Measurements from ENCODE around the gene NPL. TPM values are rescaled to one million over a fixed set of nuclear protein-coding genes. Genes with fewer than 3 reads are reported as not detected.

NPL gene
- total and polyA plus RNA-seq, 2 donors (not counting 3 experiments of a cell fraction or from before 2014, with no cell fraction given): 0.14 to 0.75 TPM

- TF ChIP-seq CTCF (IDR thresholded peaks at IDR 0.05; ENCODE audit: extremely low read depth in 1 of 2, insufficient read depth in 1 of 2, low read depth in 1 of 2, low read length in 2 of 2) (no peak), POLR2AphosphoS5 (IDR thresholded peaks at IDR 0.05; ENCODE audit: insufficient read depth, low read depth, low read length) (no peak), MAX (IDR thresholded peaks at IDR 0.05; ENCODE audit: insufficient read depth, insufficient read length) (no peak), MYC (IDR thresholded peaks at IDR 0.05; ENCODE audit: low read depth, low read length) (no peak), POLR2A (IDR thresholded peaks at IDR 0.05; ENCODE audit: low read depth, low read length) (no peak), EZH2 (IDR thresholded peaks at IDR 0.05; ENCODE audit: borderline replicate concordance, low read depth, low read length, severe bottlenecking) (no peak), GATA2 (IDR thresholded peaks at IDR 0.05; ENCODE audit: insufficient read depth, insufficient read length, low read depth, low read length) (no peak), FOS (IDR thresholded peaks at IDR 0.05; ENCODE audit: borderline replicate concordance, insufficient read depth, low read length) (no peak), JUN (IDR thresholded peaks at IDR 0.05; ENCODE audit: borderline replicate concordance, insufficient read depth, insufficient read length, low read depth) (no peak)
- no peaks in the 10 kb centered on the region for H4K20me1 ChIP-seq (replicated peaks; ENCODE audit: control insufficient read depth, extremely low read depth, insufficient read depth, low read length)
- H3K27me3 ChIP-seq (ENCODE audit: control insufficient read depth in 2 of 2, insufficient read depth in 2 of 2, low read length in 2 of 2): peaks cover 6 to 18% of the 10 kb centered on the region in 2 experiments
- H3K79me2 ChIP-seq (ENCODE audit: control insufficient read depth, insufficient read depth, low read length): no peaks in the 10 kb centered on the region
- no peak overlapping the region for H3K4me2 ChIP-seq (ENCODE audit: insufficient read depth, low read length)
- BruUV-seq (replicated peaks): no TSS peak
- H3K9me3 ChIP-seq (replicated peaks; ENCODE audit: control insufficient read depth, insufficient read depth, low read length): no peaks in the 10 kb centered on the region
- CTCF ChIA-PET: no interaction called here
- no peaks in the 10 kb centered on the region for H3K36me3 ChIP-seq (ENCODE audit: control insufficient read depth in 2 of 2, extremely low read depth in 1 of 2, insufficient read depth in 2 of 2, low read length in 2 of 2)
- H2AFZ ChIP-seq (ENCODE audit: low read depth, low read length): no peak overlapping the region
- FAIRE-seq (no peak), DNase-seq (ENCODE audit: low read depth, low spot score) (no peak)
- H3K9me1 ChIP-seq (replicated peaks; ENCODE audit: control insufficient read depth, extremely low read depth, insufficient read depth, low read length): no peaks in the 10 kb centered on the region
- intact Hi-C loops (cut with micrococcal nuclease) (no loop called here), dilution Hi-C loops (cut with MboI; ENCODE audit: extremely low pct_ligation_motif_present, low sequenced_read_pairs) (no loop called here)
- H3K9ac ChIP-seq (replicated peaks; ENCODE audit: extremely low read depth, insufficient read depth, low read length): no peak overlapping the region
- H3K4me1 ChIP-seq (ENCODE audit: control insufficient read depth, extremely low read depth, insufficient read depth, low read length): no peaks in the 10 kb centered on the region
- POLR2A ChIA-PET: no interaction called here
- no peak overlapping the region for H3K4me3 ChIP-seq (replicated peaks in 1 of 3; ENCODE audit: insufficient read depth in 1 of 3, low read depth in 1 of 3, low read length in 3 of 3)
- no peak overlapping the region for H3K27ac ChIP-seq (ENCODE audit: insufficient read depth, low read depth, low read length)
Observed at GRCh38 chr1:182778862-182779261, 10.7 kb upstream of the NPL start.
